Measurements from ENCODE around the gene KCNQ5.
A peak's percentile ranks its signal among the peaks of the same experiment; 100 is the strongest.

KCNQ5 gene

GRCh38 chr6:73121421-73121993, 499.6 kb downstream of the KCNQ5 start:
- DNase-seq (ENCODE audit: low read depth): peak; percentile 21

GRCh38 chr6:73123632-73124329, 501.9 kb downstream of the KCNQ5 start:
- no peak for DNase-seq (ENCODE audit: low read depth)

GRCh38 chr6:73129653-73130443, 508.0 kb downstream of the KCNQ5 start:
- peak; percentile 67 for DNase-seq (ENCODE audit: low read depth)

- DNase-seq (ENCODE audit: low read depth): peak; percentile 25
Observed at GRCh38 chr6:73131706-73132105, 509.8 kb downstream of the KCNQ5 start.

GRCh38 chr6:73134588-73134987, 512.7 kb downstream of the KCNQ5 start:
- DNase-seq (ENCODE audit: low read depth): peak; percentile 20

GRCh38 chr6:73139681-73140383, 518.0 kb downstream of the KCNQ5 start:
- DNase-seq (ENCODE audit: low read depth): no peak

- no peak for DNase-seq (ENCODE audit: low read depth)
Observed at GRCh38 chr6:73143551-73143950, 521.7 kb downstream of the KCNQ5 start.

GRCh38 chr6:73144516-73144915, 522.7 kb downstream of the KCNQ5 start:
- no peak for DNase-seq (ENCODE audit: low read depth)

GRCh38 chr6:73145690-73146089, 523.8 kb downstream of the KCNQ5 start:
- no peak for DNase-seq (ENCODE audit: low read depth)

- DNase-seq (ENCODE audit: low read depth): no peak
Observed at GRCh38 chr6:73151732-73152131, 529.9 kb downstream of the KCNQ5 start.

- no peak for DNase-seq (ENCODE audit: low read depth)
Observed at GRCh38 chr6:73152556-73152955, 530.7 kb downstream of the KCNQ5 start.

GRCh38 chr6:73152966-73153757, 531.3 kb downstream of the KCNQ5 start:
- peak; percentile 63 for DNase-seq (ENCODE audit: low read depth)

GRCh38 chr6:73156793-73157767, 535.2 kb downstream of the KCNQ5 start:
- no peak for DNase-seq (ENCODE audit: low read depth)

- DNase-seq (ENCODE audit: low read depth): no peak
Observed at GRCh38 chr6:73157870-73158269, 536.0 kb downstream of the KCNQ5 start.

- peak; percentile 11 for DNase-seq (ENCODE audit: low read depth)
Observed at GRCh38 chr6:73169111-73169510, 547.2 kb downstream of the KCNQ5 start.

- no peak for DNase-seq (ENCODE audit: low read depth)
Observed at GRCh38 chr6:73169633-73170032, 547.8 kb downstream of the KCNQ5 start.

- DNase-seq (ENCODE audit: low read depth): no peak
Observed at GRCh38 chr6:73174646-73175045, 552.8 kb downstream of the KCNQ5 start.

- no peak for DNase-seq (ENCODE audit: low read depth)
Observed at GRCh38 chr6:73176057-73176456, 554.2 kb downstream of the KCNQ5 start.

GRCh38 chr6:73177221-73177944, 555.5 kb downstream of the KCNQ5 start:
- DNase-seq (ENCODE audit: low read depth): no peak
